Measurements from ENCODE around the gene AVP.
A peak's percentile ranks its signal among the peaks of the same experiment; 100 is the strongest.
"Not testable (repeated sequence)": the region's sequence is repeated elsewhere in the genome, so short reads cannot be mapped to it uniquely, and the experiment has no call there.

The AVP gene

DNA sequence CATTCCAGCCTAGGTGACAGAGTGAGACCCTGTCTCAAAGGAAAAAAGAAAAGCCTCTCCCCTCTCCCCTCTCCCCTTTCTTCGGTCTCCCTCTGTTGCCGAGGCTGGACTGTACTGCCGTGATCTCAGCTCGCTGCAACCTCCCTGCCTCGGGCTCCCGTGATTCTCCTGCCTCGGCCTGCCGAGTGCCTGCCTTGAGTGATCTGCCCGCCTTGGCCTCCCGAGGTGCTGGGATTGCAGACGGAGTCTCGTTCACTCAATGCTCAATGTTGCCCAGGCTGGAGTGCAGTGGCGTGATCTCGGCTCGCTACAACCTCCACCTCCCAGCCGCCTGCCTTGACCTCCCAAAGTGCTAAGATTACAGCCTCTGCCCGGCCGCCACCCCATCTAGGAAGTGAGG is 39.6 kb upstream of the AVP start:
- not testable (repeated sequence) for H3K27ac ChIP-seq

DNA sequence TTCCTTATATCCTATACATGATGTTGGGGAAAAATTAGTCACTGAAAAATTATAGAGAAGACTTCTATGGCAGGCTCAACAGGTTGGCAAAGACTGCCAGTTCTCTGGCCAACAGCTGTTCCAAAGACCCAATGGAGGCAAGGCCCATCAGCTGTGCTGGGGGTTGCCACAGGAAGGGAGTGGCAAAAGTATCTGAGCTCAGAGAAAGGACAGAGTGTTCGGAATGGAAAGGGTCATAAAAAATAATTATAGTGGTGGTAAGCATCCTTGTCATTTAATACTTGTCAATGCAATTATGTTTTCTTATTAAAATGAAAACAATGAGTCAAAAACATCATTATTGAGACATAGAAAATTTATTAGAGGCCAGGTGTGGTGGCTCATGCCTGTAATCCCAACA is 39.0 kb upstream of the AVP start:
- H3K27ac ChIP-seq, result no peak overlapping the region

DNA sequence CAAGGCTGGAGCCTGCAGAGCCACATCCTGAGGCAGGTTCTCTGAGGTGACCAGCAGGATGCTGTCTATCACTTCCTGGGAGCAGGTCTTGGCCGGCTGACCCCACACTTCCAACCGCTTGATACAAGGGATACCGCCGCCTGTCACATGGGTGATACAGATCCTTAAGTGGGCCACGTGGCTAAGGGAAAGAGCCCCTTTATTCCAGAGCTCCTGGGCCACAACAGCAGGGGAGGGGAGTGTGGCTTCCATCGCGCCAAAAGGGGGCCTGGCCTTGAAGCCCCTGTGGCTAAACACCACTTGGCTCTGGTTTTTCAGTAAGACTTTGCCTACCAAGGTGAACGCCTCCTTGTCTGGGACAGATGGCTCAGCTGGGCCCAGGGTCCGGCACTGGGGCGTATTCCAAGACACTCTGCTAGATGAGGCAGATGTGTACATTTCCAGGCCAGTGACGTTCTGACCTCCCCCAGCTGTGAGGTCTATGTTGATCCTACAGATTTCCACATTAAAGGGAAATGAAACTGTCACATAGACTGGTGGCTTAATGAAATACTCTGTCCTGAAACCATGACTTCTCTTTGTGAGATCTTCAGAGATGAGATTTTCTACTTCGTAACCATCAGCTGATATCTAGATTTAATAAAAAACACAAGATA is 37.6 kb upstream of the AVP start:
- H3K27ac ChIP-seq, result no peak overlapping the region
- TF ChIP-seq ZFX (IDR thresholded peaks at IDR 0.05; ENCODE audit: borderline replicate concordance), result no peak
- TF ChIP-seq, protein P1, sequence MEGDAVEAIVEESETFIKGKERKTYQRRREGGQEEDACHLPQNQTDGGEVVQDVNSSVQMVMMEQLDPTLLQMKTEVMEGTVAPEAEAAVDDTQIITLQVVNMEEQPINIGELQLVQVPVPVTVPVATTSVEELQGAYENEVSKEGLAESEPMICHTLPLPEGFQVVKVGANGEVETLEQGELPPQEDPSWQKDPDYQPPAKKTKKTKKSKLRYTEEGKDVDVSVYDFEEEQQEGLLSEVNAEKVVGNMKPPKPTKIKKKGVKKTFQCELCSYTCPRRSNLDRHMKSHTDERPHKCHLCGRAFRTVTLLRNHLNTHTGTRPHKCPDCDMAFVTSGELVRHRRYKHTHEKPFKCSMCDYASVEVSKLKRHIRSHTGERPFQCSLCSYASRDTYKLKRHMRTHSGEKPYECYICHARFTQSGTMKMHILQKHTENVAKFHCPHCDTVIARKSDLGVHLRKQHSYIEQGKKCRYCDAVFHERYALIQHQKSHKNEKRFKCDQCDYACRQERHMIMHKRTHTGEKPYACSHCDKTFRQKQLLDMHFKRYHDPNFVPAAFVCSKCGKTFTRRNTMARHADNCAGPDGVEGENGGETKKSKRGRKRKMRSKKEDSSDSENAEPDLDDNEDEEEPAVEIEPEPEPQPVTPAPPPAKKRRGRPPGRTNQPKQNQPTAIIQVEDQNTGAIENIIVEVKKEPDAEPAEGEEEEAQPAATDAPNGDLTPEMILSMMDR (IDR thresholded peaks at IDR 0.05), result no peak

More for the DNA sequence above, 39.0 kb upstream of the AVP start:
- TF ChIP-seq, protein P1 (IDR thresholded peaks at IDR 0.05), result no peak
- TF ChIP-seq ZFX (IDR thresholded peaks at IDR 0.05; ENCODE audit: borderline replicate concordance), result no peak

DNA sequence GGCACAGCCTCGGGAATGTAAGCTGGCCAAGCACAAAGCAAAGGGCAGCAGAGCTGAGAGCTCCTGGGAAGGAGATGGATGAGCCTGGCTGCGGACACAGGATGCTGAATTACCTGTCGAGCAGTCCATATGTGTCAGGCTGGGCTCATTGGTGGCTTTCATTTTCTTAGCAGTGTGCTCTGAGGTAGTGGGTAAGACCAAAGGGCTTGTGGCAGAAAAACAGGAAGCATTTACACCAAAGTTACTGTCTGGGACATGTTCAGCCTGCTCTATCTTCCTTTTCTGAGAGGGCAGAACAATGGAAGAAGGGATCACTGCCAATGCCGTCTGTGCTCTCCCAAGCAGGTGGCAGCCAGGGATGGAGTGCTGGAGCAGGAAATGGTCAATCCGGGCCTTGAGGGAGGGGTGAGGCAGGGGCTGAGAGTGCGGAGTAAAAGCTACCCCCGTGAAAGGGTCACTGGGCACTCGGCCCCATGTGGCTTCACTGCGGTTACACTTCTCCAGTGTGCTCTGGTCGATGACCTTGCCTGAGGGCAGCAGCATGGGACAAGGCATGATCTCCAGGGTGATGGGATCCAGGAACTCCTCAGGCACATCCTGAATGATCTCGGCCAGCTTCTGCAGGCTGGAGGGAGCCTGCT is 36.9 kb upstream of the AVP start:
- TF ChIP-seq, protein P1 (IDR thresholded peaks at IDR 0.05), result no peak
- TF ChIP-seq ZFX (IDR thresholded peaks at IDR 0.05; ENCODE audit: borderline replicate concordance), result no peak
- H3K27ac ChIP-seq, result no peak overlapping the region

DNA sequence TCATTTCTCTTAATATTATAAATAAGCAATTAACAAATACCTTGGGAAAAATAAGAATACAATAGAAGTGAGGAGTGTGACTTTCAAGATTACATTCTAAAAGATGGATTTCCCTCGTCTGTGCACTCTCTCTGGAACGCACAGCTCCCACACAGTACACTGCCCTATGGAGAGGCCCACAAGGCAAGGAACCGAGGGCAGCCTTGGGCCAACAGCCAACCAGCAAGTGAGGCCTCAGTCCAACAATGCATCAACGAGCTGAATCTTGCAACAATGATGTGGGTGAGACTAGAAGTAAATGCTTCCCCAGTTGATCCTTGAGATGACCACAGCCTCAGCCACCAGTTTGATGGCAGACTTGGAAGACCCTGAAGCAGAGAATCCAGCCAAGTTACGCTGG is 34.5 kb upstream of the AVP start:
- H3K27ac ChIP-seq, result peak overlapping the region; percentile 60; the same call in 1 of the 2 replicates

DNA sequence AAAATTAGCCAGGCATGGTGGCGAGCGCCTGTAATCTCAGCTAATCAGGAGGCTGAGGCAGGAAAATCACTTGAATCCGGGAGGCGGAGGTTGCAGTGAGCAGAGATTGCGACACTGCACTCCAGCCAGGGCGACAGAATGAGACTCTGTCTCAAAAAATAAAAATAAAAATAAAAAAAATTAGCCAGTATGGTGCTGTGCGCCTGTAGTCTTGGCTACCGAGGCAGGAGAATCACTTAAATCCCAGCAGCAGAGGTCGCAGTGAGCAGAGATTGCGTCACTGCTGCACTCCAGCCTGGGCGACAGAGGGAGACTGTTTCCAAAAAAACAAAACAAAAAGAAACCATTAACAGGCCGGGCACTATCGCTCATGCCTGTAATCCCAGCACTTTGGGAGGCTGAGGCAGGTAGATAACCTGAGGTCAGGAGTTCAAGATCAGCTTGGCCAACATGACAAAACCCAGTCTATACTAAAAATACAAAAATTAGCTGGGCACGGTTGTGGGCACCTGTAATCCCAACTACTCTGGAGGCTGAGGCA is 33.4 kb upstream of the AVP start:
- peak overlapping the region; percentile 60 for H3K27ac ChIP-seq
- TF ChIP-seq, protein P1 (IDR thresholded peaks at IDR 0.05), result peak; percentile 86

More for the DNA sequence above, 34.5 kb upstream of the AVP start:
- TF ChIP-seq ZFX (IDR thresholded peaks at IDR 0.05; ENCODE audit: borderline replicate concordance), result no peak
- TF ChIP-seq, protein P1 (IDR thresholded peaks at IDR 0.05), result no peak

DNA sequence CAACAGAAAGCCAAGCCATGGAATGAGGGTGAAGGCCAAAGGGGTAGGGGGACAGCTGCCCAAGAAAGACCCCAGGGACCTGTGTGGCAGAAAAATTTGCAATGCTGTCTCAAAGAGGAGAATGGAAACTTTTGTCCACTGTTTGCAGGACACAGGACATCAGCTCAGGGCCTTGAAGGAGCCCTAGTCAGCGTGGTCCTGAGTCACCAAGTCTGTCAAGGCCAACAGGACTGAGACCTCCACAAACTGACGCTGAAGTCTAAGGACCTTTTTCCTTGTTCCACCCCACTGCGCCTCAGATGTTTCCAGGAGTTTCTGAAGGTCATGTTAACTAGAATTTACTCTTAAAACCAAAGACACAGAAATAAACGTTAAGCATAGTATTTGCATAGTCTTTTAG is 31.8 kb upstream of the AVP start:
- TF ChIP-seq, protein P1 (IDR thresholded peaks at IDR 0.05), result no peak
- no peak for TF ChIP-seq ZFX (IDR thresholded peaks at IDR 0.05; ENCODE audit: borderline replicate concordance)
- H3K27ac ChIP-seq, result no peak overlapping the region

Measured in 22Rv1 (cell line).